Tibial artery (tissue), 4 donors: Measurements from ENCODE around the gene MIDN.
A peak's percentile ranks its signal among the peaks of the same experiment; 100 is the strongest.
"Not testable (repeated sequence)": the region's sequence is repeated elsewhere in the genome, so short reads cannot be mapped to it uniquely, and the experiment has no call there.

Experiments
- DNase-seq, 2 donors: peaks; one replicate each; pipeline ENCODE4 v3.0.0-alpha.2; 2019
- H3K27ac ChIP-seq, 2 donors: fragments of 200-600 bp; sonication (generic) in 1 of 2; 1 replicate in 1 of 2; 2 replicates in 1 of 2; pipeline ENCODE4 v1.5.1; 2018 to 2019; ENCODE audit warnings: mild to moderate bottlenecking in 1 of 2
- H3K27me3 ChIP-seq, 2 donors: fragments of 200-600 bp; sonication (generic) in 1 of 2; one replicate each; pipeline versions ENCODE4 v1.5.1 to v1.6.0; 2016 to 2019
- H3K36me3 ChIP-seq, 3 donors: fragments of 200-600 bp; sonication (generic) in 2 of 3; one replicate each; pipeline ENCODE4 v1.5.1; 2016 to 2019; ENCODE audit warnings: mild to moderate bottlenecking in 2 of 3
- H3K4me1 ChIP-seq, 4 donors: fragments of 200-600 bp; sonication (generic) in 2 of 4; 1 replicate in 3 of 4; 2 replicates in 1 of 4; pipeline ENCODE4 v1.5.1; 2016 to 2019
- H3K4me3 ChIP-seq, 2 donors: fragments of 200-600 bp; sonication (generic) in 1 of 2; 1 replicate in 1 of 2; 2 replicates in 1 of 2; pipeline ENCODE4 v1.5.1; 2018 to 2019; ENCODE audit warnings: mild to moderate bottlenecking in 2 of 2
- H3K9me3 ChIP-seq, 3 donors: fragments of 200-600 bp; sonication (generic) in 1 of 3; one replicate each; pipeline ENCODE4 v1.5.1; 2016 to 2019
- CTCF ChIP-seq, 2 experiments: fragments of 200-600 bp in 1 of 2; fragments of 450-650 bp in 1 of 2; IDR thresholded peaks; one replicate each; pipeline ENCODE4 v1.5.1; 2017 to 2019; ENCODE audit warnings: antibody characterized with exemption in 2 of 2, mild to moderate bottlenecking in 1 of 2, moderate library complexity in 1 of 2
- intact Hi-C: fragments of 100-400 bp; cut with DNase I; formaldehyde crosslinking; loops from one replicate; pipeline ENCODE4 v1.15.0; 2023; ENCODE audit warnings: low total_unique reads

The MIDN gene

GRCh38 chr19:1206864-1207450 lies 41.4 kb upstream of the MIDN start:
- H3K36me3 ChIP-seq: peaks cover 0 to 7% (median 0%) of the 10 kb centered on the region in 3 donors
- H3K9me3 ChIP-seq: no peaks in the 10 kb centered on the region
- no peak for DNase-seq
- TF ChIP-seq CTCF (IDR thresholded peaks at IDR 0.05): no peak
- no peaks in the 10 kb centered on the region for H3K27me3 ChIP-seq
- intact Hi-C loops: no loop called here
- peaks cover 0 to 51% (median 35%) of the 10 kb centered on the region in 4 donors for H3K4me1 ChIP-seq
- H3K4me3 ChIP-seq: peak overlapping the region; percentile 67 to 76
- H3K27ac ChIP-seq: peak overlapping the region; percentile 88

GRCh38 chr19:1208830-1209229 lies 39.6 kb upstream of the MIDN start:
- H3K9me3 ChIP-seq, H3K4me3 ChIP-seq, DNase-seq, H3K36me3 ChIP-seq, H3K27me3 ChIP-seq, intact Hi-C loops: not testable (repeated sequence)
- H3K4me1 ChIP-seq: peaks cover 0 to 60% (median 48%) of the 10 kb centered on the region in 4 donors
- peak overlapping the region; percentile 16 to 32 for H3K27ac ChIP-seq

GRCh38 chr19:1210227-1210538 lies 38.2 kb upstream of the MIDN start:
- H3K27ac ChIP-seq: peak overlapping the region in 1 of 2 donors; percentile 32

GRCh38 chr19:1211494-1212234 lies 36.7 kb upstream of the MIDN start:
- DNase-seq: no peak

More at GRCh38 chr19:1210227-1210538, 38.2 kb upstream of the MIDN start:
- peaks cover 0 to 7% (median 0%) of the 10 kb centered on the region in 3 donors for H3K36me3 ChIP-seq
- intact Hi-C loops: no loop called here
- H3K4me1 ChIP-seq: peaks cover 0 to 69% (median 57%) of the 10 kb centered on the region in 4 donors
- no peak for DNase-seq
- no peaks in the 10 kb centered on the region for H3K27me3 ChIP-seq
- H3K9me3 ChIP-seq: no peaks in the 10 kb centered on the region
- H3K4me3 ChIP-seq: no peak overlapping the region
- no peak for TF ChIP-seq CTCF (IDR thresholded peaks at IDR 0.05)

GRCh38 chr19:1213391-1214286 lies 34.7 kb upstream of the MIDN start:
- intact Hi-C loops: no loop called here
- Histone ChIP-seq H3K27me3 (no peaks in the 10 kb centered on the region), H3K4me3 (peak overlapping the region; percentile 20 to 25), H3K9me3 (no peaks in the 10 kb centered on the region), H3K27ac (peak overlapping the region; percentile 91 to 94), H3K4me1 (peaks cover 7 to 91% (median 83%) of the 10 kb centered on the region in 4 donors), H3K36me3 (peaks cover 0 to 7% (median 0%) of the 10 kb centered on the region in 3 donors)
- DNase-seq: peak; percentile 72 to 91
- no peak for TF ChIP-seq CTCF (IDR thresholded peaks at IDR 0.05)

More at GRCh38 chr19:1211494-1212234, 36.7 kb upstream of the MIDN start:
- intact Hi-C loops: no loop called here
- H3K27me3 ChIP-seq: no peaks in the 10 kb centered on the region
- TF ChIP-seq CTCF (IDR thresholded peaks at IDR 0.05): no peak
- H3K4me3 ChIP-seq: no peak overlapping the region
- H3K36me3 ChIP-seq: peaks cover 0 to 7% (median 0%) of the 10 kb centered on the region in 3 donors
- H3K27ac ChIP-seq: peak overlapping the region; percentile 45 to 94
- no peaks in the 10 kb centered on the region for H3K9me3 ChIP-seq
- peaks cover 4 to 83% (median 71%) of the 10 kb centered on the region in 4 donors for H3K4me1 ChIP-seq
